ENCODE results near the gene SOBP.

GRCh38 chr6:107537559-107537958 is 47.6 kb downstream of the SOBP start:
- TF ChIP-seq CTCF (conservative IDR thresholded peaks at IDR 0.05) = no peak
- no peak for TF ChIP-seq EZH2 (IDR thresholded peaks at IDR 0.05; ENCODE audit: low read depth)

Data from PC-9 (cell line).